ENCODE results near the gene CLPTM1. TPM values are rescaled to one million over a fixed set of nuclear protein-coding genes. Genes with fewer than 3 reads are reported as not detected.

CLPTM1 gene
- total RNA-seq, 2 experiments from 2014 or later = 32.4 to 34.6 TPM

DNA sequence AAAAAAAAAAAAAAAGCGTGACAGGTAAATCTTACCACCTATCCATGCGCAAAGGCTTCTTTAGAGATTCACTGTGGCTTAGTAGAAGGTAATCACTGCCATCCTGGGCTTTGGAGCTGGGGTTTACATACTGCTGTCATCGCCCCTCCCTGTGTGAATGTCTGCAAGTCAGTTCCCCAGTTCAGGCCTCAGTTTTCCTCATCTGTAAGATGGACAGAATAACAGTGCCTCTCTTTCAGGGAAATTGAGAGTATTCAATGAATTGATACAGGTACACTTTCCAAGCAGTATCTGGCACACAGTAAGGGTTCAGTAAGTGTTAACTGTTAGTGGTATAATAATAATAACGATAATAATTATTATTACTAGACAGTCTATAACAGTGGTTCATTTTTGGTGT is 48.3 kb downstream of the CLPTM1 start:
- no peaks in the 10 kb centered on the region for H3K9me3 Mint-ChIP-seq
- DNase-seq = no peak

GRCh38 chr19:45005787-45006186 is 50.6 kb downstream of the CLPTM1 start:
- Mint-ChIP-seq H3K36me3 (ENCODE audit: low read depth) (peaks cover 29% of the 10 kb centered on the region), H3K9me3 (no peaks in the 10 kb centered on the region), H3K27ac (no peak overlapping the region), H3K4me1 (ENCODE audit: low read depth) (peaks cover 17% of the 10 kb centered on the region), H3K27me3 (ENCODE audit: low read depth) (no peaks in the 10 kb centered on the region), H3K4me3 (no peak overlapping the region)
- DNase-seq = no peak
- intact Hi-C loops (cut with micrococcal nuclease) = no loop called here
- CTCF ChIA-PET = no interaction called here

More for the DNA sequence above, 48.3 kb downstream of the CLPTM1 start:
- peaks cover 25% of the 10 kb centered on the region for H3K36me3 Mint-ChIP-seq (ENCODE audit: low read depth)
- no peaks in the 10 kb centered on the region for H3K27me3 Mint-ChIP-seq (ENCODE audit: low read depth)
- intact Hi-C loops (cut with micrococcal nuclease) = loop anchor here (5.0 kb wide), 4 partner anchors 54 to 579 kb away; partner anchors contain the start of genes GEMIN7, OPA3 and ZNF296
- H3K4me1 Mint-ChIP-seq (ENCODE audit: low read depth) = peaks cover 17% of the 10 kb centered on the region
- CTCF ChIA-PET = no interaction called here
- H3K4me3 Mint-ChIP-seq = peak overlapping the region; percentile 32
- no peak overlapping the region for H3K27ac Mint-ChIP-seq

DNA sequence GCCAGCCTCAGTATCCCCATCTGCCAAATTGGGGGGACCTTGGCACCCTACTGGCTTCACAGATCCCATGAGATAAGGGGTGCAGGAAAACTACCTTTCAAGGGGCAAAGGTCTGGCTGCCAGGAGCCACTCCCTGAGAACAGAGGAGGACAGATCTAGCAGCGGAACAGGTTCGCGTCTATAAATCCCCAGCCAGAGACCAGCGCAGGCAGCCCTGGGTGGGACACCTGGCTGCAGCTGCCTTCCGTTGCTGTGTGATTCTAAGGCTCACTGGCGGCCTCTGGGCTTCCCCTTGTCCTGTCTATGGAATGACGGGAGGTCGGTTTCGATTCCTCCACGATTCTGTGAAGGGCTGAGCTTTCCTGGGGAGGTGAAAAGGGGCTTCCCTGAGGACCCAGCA is 53.4 kb downstream of the CLPTM1 start:
- Mint-ChIP-seq H3K27ac (no peak overlapping the region), H3K4me1 (ENCODE audit: low read depth) (peaks cover 5% of the 10 kb centered on the region), H3K27me3 (ENCODE audit: low read depth) (no peaks in the 10 kb centered on the region), H3K36me3 (ENCODE audit: low read depth) (peaks cover 20% of the 10 kb centered on the region), H3K4me3 (no peak overlapping the region), H3K9me3 (no peaks in the 10 kb centered on the region)
- CTCF ChIA-PET = no interaction called here
- intact Hi-C loops (cut with micrococcal nuclease) = no loop called here
- no peak for DNase-seq

DNA sequence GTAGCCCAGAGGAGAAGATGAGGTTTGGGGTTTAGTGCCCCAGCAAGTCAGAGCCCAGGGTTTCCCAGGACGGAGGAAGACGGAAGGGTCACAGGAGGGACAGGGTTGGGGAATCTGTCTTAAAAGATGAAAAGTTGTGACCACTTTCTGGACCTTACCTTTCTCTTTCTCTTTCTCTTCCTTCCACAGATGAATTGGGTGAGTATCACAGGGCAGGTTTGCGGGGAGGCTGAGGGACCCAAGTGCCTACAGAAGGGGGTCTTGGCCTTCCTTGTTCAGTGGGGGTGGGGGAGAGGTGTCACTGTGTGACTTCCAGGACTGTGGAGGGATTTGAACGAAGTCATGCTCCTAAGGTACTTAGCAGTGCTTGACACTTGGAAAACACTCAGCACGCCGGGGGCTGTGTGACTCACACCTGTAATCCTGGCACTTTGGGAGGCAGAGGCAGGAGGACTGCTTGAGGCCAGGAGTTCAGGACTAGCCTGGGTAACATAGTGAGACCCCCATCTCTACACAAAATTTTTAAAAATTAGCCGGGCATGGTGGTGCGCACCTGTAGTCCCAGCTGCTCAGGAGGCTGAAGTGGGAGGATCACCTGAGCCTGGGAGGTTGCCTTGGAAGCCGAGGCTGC is 54.6 kb downstream of the CLPTM1 start:
- no peak for DNase-seq
- Mint-ChIP-seq H3K36me3 (ENCODE audit: low read depth) (peaks cover 20% of the 10 kb centered on the region), H3K4me3 (no peak overlapping the region), H3K4me1 (ENCODE audit: low read depth) (peaks cover 5% of the 10 kb centered on the region), H3K9me3 (no peaks in the 10 kb centered on the region), H3K27me3 (ENCODE audit: low read depth) (no peaks in the 10 kb centered on the region), H3K27ac (no peak overlapping the region)
- CTCF ChIA-PET = no interaction called here
- intact Hi-C loops (cut with micrococcal nuclease) = no loop called here

DNA sequence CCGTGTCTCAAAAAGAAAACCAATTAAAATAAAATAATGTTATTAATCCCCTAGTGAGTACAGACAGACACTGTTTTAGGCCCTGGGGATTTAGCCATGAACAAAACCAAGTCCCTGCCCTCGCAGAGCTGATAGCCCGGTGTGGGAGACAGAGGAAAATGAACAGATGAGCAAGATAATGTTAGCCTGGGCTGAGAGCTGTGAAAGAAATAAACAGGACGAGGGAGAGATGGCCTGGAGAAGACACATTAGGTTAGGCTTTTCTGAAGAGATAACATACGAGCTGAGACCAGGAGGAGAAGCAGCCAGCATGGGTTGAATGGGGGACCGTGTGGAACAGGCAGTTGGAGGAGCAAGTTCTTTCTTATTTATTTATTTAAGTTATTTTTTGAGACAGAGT is 55.1 kb downstream of the CLPTM1 start:
- no peak overlapping the region for H3K4me3 Mint-ChIP-seq
- intact Hi-C loops (cut with micrococcal nuclease) = no loop called here
- H3K9me3 Mint-ChIP-seq = no peaks in the 10 kb centered on the region
- H3K4me1 Mint-ChIP-seq (ENCODE audit: low read depth) = peaks cover 5% of the 10 kb centered on the region
- peaks cover 20% of the 10 kb centered on the region for H3K36me3 Mint-ChIP-seq (ENCODE audit: low read depth)
- CTCF ChIA-PET = no interaction called here
- no peak for DNase-seq
- no peaks in the 10 kb centered on the region for H3K27me3 Mint-ChIP-seq (ENCODE audit: low read depth)
- H3K27ac Mint-ChIP-seq = no peak overlapping the region

DNA sequence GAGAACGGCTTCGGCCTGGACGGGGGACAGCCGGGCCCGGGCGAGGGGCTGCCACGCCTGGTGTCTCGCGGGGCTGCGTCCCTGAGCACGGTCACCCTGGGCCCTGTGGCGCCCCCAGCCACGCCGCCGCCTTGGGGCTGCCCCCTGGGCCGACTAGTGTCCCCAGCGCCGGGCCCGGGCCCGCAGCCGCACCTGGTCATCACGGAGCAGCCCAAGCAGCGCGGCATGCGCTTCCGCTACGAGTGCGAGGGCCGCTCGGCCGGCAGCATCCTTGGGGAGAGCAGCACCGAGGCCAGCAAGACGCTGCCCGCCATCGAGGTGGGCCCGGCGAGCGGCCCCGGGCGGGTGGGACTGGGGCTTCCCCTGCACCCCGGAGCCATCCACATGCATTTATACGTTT is 56.8 kb downstream of the CLPTM1 start:
- intact Hi-C loops (cut with micrococcal nuclease) = no loop called here
- peaks cover 16% of the 10 kb centered on the region for H3K36me3 Mint-ChIP-seq (ENCODE audit: low read depth)

GRCh38 chr19:45016388-45017314 is 61.5 kb downstream of the CLPTM1 start:
- Mint-ChIP-seq H3K36me3 (ENCODE audit: low read depth) (peaks cover 14% of the 10 kb centered on the region), H3K4me3 (no peak overlapping the region), H3K4me1 (ENCODE audit: low read depth) (peaks cover 6% of the 10 kb centered on the region), H3K9me3 (no peaks in the 10 kb centered on the region), H3K27me3 (ENCODE audit: low read depth) (no peaks in the 10 kb centered on the region), H3K27ac (peak overlapping the region; percentile 32)
- intact Hi-C loops (cut with micrococcal nuclease) = no loop called here
- CTCF ChIA-PET = interaction anchor here (0.6 to 1.4 kb wide), 3 partner anchors 11 to 48 kb away, joined by 3 read pairs; no protein-coding TSS in a partner anchor
- peak; percentile 73 for DNase-seq

More for the DNA sequence above, 56.8 kb downstream of the CLPTM1 start:
- no peaks in the 10 kb centered on the region for H3K27me3 Mint-ChIP-seq (ENCODE audit: low read depth)
- no peaks in the 10 kb centered on the region for H3K9me3 Mint-ChIP-seq
- H3K27ac Mint-ChIP-seq = no peak overlapping the region
- H3K4me1 Mint-ChIP-seq (ENCODE audit: low read depth) = peaks cover 6% of the 10 kb centered on the region
- H3K4me3 Mint-ChIP-seq = no peak overlapping the region
- no peak for DNase-seq
- CTCF ChIA-PET = no interaction called here

DNA sequence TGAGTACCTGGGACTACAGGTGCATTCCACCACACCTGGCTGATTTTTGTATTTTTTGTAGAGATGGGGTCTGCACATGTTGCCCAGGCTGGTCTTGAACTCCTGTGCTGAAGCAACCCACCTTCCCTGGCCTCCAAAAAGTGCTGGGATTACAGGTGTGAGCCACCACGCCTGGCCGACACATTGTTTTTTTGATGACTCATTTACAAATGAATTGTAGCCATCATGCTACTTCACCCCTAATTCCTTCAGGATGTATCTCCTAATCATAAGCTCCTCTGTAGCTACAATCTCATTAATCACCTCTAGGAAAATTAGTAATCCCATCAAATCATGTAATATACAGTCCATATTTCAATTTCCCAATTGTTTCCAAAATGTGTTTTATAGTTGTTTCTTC is 64.0 kb downstream of the CLPTM1 start:
- H3K4me1 Mint-ChIP-seq (ENCODE audit: low read depth) = peaks cover 6% of the 10 kb centered on the region
- H3K4me3 Mint-ChIP-seq = no peak overlapping the region
- intact Hi-C loops (cut with micrococcal nuclease) = no loop called here
- CTCF ChIA-PET = interaction anchor here (0.7 kb wide), 1 partner anchor 47 kb away, joined by 3 read pairs; no protein-coding TSS in a partner anchor
- no peaks in the 10 kb centered on the region for H3K9me3 Mint-ChIP-seq
- no peak overlapping the region for H3K27ac Mint-ChIP-seq
- no peak for DNase-seq
- H3K27me3 Mint-ChIP-seq (ENCODE audit: low read depth) = no peaks in the 10 kb centered on the region
- peaks cover 18% of the 10 kb centered on the region for H3K36me3 Mint-ChIP-seq (ENCODE audit: low read depth)

GRCh38 chr19:45020071-45020470 is 64.9 kb downstream of the CLPTM1 start:
- no peak overlapping the region for H3K4me3 Mint-ChIP-seq
- intact Hi-C loops (cut with micrococcal nuclease) = no loop called here
- H3K27me3 Mint-ChIP-seq (ENCODE audit: low read depth) = no peaks in the 10 kb centered on the region
- DNase-seq = no peak
- H3K27ac Mint-ChIP-seq = no peak overlapping the region
- CTCF ChIA-PET = interaction anchor here (1.0 kb wide), 1 partner anchor 40 kb away, joined by 3 read pairs; no protein-coding TSS in a partner anchor
- no peaks in the 10 kb centered on the region for H3K9me3 Mint-ChIP-seq
- H3K4me1 Mint-ChIP-seq (ENCODE audit: low read depth) = peaks cover 6% of the 10 kb centered on the region
- peaks cover 20% of the 10 kb centered on the region for H3K36me3 Mint-ChIP-seq (ENCODE audit: low read depth)

GRCh38 chr19:45021971-45022370 is 66.8 kb downstream of the CLPTM1 start:
- Mint-ChIP-seq H3K36me3 (ENCODE audit: low read depth) (peaks cover 18% of the 10 kb centered on the region), H3K9me3 (no peaks in the 10 kb centered on the region), H3K27ac (no peak overlapping the region), H3K4me1 (ENCODE audit: low read depth) (no peaks in the 10 kb centered on the region), H3K27me3 (ENCODE audit: low read depth) (no peaks in the 10 kb centered on the region), H3K4me3 (no peak overlapping the region)
- intact Hi-C loops (cut with micrococcal nuclease) = no loop called here
- CTCF ChIA-PET = no interaction called here
- DNase-seq = no peak

GRCh38 chr19:45023048-45023447 is 67.9 kb downstream of the CLPTM1 start:
- no peaks in the 10 kb centered on the region for H3K4me1 Mint-ChIP-seq (ENCODE audit: low read depth)
- no peaks in the 10 kb centered on the region for H3K27me3 Mint-ChIP-seq (ENCODE audit: low read depth)
- H3K9me3 Mint-ChIP-seq = no peaks in the 10 kb centered on the region
- H3K36me3 Mint-ChIP-seq (ENCODE audit: low read depth) = peaks cover 21% of the 10 kb centered on the region
- CTCF ChIA-PET = interaction anchor here (0.6 kb wide), 1 partner anchor 224 kb away, joined by 3 read pairs; no protein-coding TSS in a partner anchor
- DNase-seq = no peak
- H3K4me3 Mint-ChIP-seq = no peak overlapping the region
- H3K27ac Mint-ChIP-seq = no peak overlapping the region
- intact Hi-C loops (cut with micrococcal nuclease) = no loop called here

DNA sequence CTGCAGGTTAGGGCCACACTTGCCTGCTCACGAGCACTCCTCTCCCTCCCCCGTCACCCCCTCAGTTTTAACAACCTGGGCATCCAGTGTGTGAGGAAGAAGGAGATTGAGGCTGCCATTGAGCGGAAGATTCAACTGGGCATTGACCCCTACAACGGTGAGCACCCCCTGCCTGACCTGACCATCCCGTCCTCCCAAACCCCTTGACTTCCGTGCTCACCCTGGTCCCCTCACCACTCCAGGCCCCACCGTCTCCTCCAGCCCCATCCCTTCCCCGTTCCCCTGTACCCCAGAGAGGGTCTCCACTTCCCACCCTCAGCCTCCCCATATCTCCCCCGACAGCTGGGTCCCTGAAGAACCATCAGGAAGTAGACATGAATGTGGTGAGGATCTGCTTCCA is 70.1 kb downstream of the CLPTM1 start:
- DNase-seq = no peak
- no peaks in the 10 kb centered on the region for H3K4me1 Mint-ChIP-seq (ENCODE audit: low read depth)
- intact Hi-C loops (cut with micrococcal nuclease) = no loop called here
- no peaks in the 10 kb centered on the region for H3K27me3 Mint-ChIP-seq (ENCODE audit: low read depth)
- H3K4me3 Mint-ChIP-seq = no peak overlapping the region
- CTCF ChIA-PET = no interaction called here
- no peak overlapping the region for H3K27ac Mint-ChIP-seq
- peaks cover 24% of the 10 kb centered on the region for H3K36me3 Mint-ChIP-seq (ENCODE audit: low read depth)
- H3K9me3 Mint-ChIP-seq = no peaks in the 10 kb centered on the region
